CD8-positive, alpha-beta memory T cell (primary cell): ENCODE measurements around the gene UST. TPM values are rescaled to one million over a fixed set of nuclear protein-coding genes. Genes with fewer than 3 reads are reported as not detected.
"Not testable (repeated sequence)": the region's sequence is repeated elsewhere in the genome, so short reads cannot be mapped to it uniquely, and the experiment has no call there.

Experiments
- CTCF ChIA-PET: fragments of 350-600 bp; sonication (Branson Sonifier 250); formaldehyde crosslinking; loops from one replicate; lab custom pipeline; 2021; ENCODE audit warnings: antibody characterized with exemption; lab: Charles Lee
- POLR2A ChIA-PET: fragments of 350-600 bp; sonication (Branson Sonifier 250); formaldehyde crosslinking; loops from one replicate; lab custom pipeline; 2021; ENCODE audit warnings: antibody characterized with exemption; lab: Charles Lee
- DNase-seq, 5 donors: peaks; one replicate each; pipeline versions ENCODE4 v3.0.0 to v3.0.0-alpha.2; 2020 to 2022; ENCODE audit warnings: mixed read lengths in 1 of 5
- H3K27ac ChIP-seq: one replicate; pipeline ENCODE4 v1.7.0; 2013; ENCODE audit warnings: low read depth, mild to moderate bottlenecking, low read length, moderate library complexity
- H3K27me3 ChIP-seq: 2 replicates; pipeline ENCODE4 v1.7.0; 2013; ENCODE audit warnings: low read length, mild to moderate bottlenecking; ENCODE audit not compliant: insufficient read depth, poor library complexity, severe bottlenecking
- H3K36me3 ChIP-seq: 2 replicates; pipeline ENCODE4 v1.7.0; 2013; ENCODE audit warnings: mild to moderate bottlenecking, low read length, moderate library complexity; ENCODE audit not compliant: insufficient read depth
- H3K4me1 ChIP-seq: 2 replicates; pipeline ENCODE4 v1.7.0; 2013; ENCODE audit warnings: mild to moderate bottlenecking, low read length, moderate library complexity; ENCODE audit not compliant: insufficient read depth
- H3K4me3 ChIP-seq: 2 replicates; pipeline ENCODE4 v1.7.0; 2013; ENCODE audit warnings: mild to moderate bottlenecking, low read length
- H3K9me3 ChIP-seq: 2 replicates; pipeline ENCODE4 v1.7.0; 2013; ENCODE audit warnings: mild to moderate bottlenecking, low read length
- H3K27ac Mint-ChIP-seq, 8 donors: one replicate each; pipeline ENCODE4 v1.8.0; 2020 to 2021; ENCODE audit warnings: mixed read lengths in 8 of 8, mild to moderate bottlenecking in 6 of 8, inconsistent platforms in 3 of 8, moderate library complexity in 3 of 8
- H3K27me3 Mint-ChIP-seq, 2 donors: one replicate each; pipeline ENCODE4 v1.8.0; 2020 to 2021; ENCODE audit warnings: mixed read lengths in 2 of 2, mild to moderate bottlenecking in 1 of 2, moderate library complexity in 1 of 2
- H3K36me3 Mint-ChIP-seq, 3 donors: one replicate each; pipeline ENCODE4 v1.8.0; 2020 to 2021; ENCODE audit warnings: mixed read lengths in 3 of 3, inconsistent platforms in 1 of 3, mild to moderate bottlenecking in 1 of 3
- H3K4me1 Mint-ChIP-seq, 3 donors: one replicate each; pipeline ENCODE4 v1.8.0; 2020 to 2021; ENCODE audit warnings: mixed read lengths in 3 of 3, inconsistent platforms in 1 of 3, mild to moderate bottlenecking in 1 of 3
- H3K4me3 Mint-ChIP-seq, 7 donors: one replicate each; pipeline ENCODE4 v1.8.0; 2020 to 2021; ENCODE audit warnings: mixed read lengths in 7 of 7, mild to moderate bottlenecking in 6 of 7, moderate library complexity in 4 of 7, inconsistent platforms in 2 of 7
- H3K9me3 Mint-ChIP-seq, 5 donors: one replicate each; pipeline ENCODE4 v1.8.0; 2020 to 2022; ENCODE audit warnings: mixed read lengths in 5 of 5, mild to moderate bottlenecking in 3 of 5, moderate library complexity in 2 of 5, inconsistent platforms in 1 of 5
- polyA plus RNA-seq: library from polyadenylated mRNA; unstranded; fragments of 300-500 nt; fragmentation: Illumina TruSeq; gene quantifications from one replicate; pipeline ENCODE4 v1.2.3, GENCODE V29; 2021
- total RNA-seq, 2 experiments: library from RNA; stranded (reverse); gene quantifications; one replicate each; pipeline ENCODE4 v1.2.3, GENCODE V29; 2021

UST gene
- total and polyA plus RNA-seq, 3 experiments from 2014 or later = 2.4 to 7.8 (median 6.4) TPM

- H3K36me3 Mint-ChIP-seq = peaks cover 0 to 17% (median 3%) of the 10 kb centered on the region in 3 donors
- ChIA-PET CTCF (interaction anchor here (0.6 to 1.7 kb wide), 2 partner anchors 13 to 25 kb away, joined by 3 to 8 read pairs; no protein-coding TSS in a partner anchor), POLR2A (no interaction called here)
- no peak for DNase-seq
- no peaks in the 10 kb centered on the region for H3K27me3 ChIP-seq
- H3K27ac Mint-ChIP-seq = peak overlapping the region in 2 of 8 donors; percentile 6 to 64
- H3K9me3 Mint-ChIP-seq = no peaks in the 10 kb centered on the region
- no peak overlapping the region for H3K27ac ChIP-seq
- H3K36me3 ChIP-seq = no peaks in the 10 kb centered on the region
- H3K9me3 ChIP-seq = no peaks in the 10 kb centered on the region
- H3K4me3 Mint-ChIP-seq = no peak overlapping the region
- H3K4me3 ChIP-seq = no peak overlapping the region
- peaks cover 0 to 4% of the 10 kb centered on the region in 2 donors for H3K27me3 Mint-ChIP-seq
- H3K4me1 ChIP-seq = no peaks in the 10 kb centered on the region
- peaks cover 0 to 12% (median 6%) of the 10 kb centered on the region in 3 donors for H3K4me1 Mint-ChIP-seq
These were observed 224.4 kb downstream of the UST start for GRCh38 chr6:148971031-148971927.

GRCh38 chr6:148972481-148972880 is 225.7 kb downstream of the UST start:
- Mint-ChIP-seq H3K27ac (no peak overlapping the region), H3K27me3 (peaks cover 0 to 4% of the 10 kb centered on the region in 2 donors), H3K9me3 (no peaks in the 10 kb centered on the region), H3K4me3 (no peak overlapping the region), H3K4me1 (peaks cover 0 to 12% (median 6%) of the 10 kb centered on the region in 3 donors), H3K36me3 (peaks cover 0 to 13% (median 1%) of the 10 kb centered on the region in 3 donors)
- Histone ChIP-seq H3K27ac (no peak overlapping the region), H3K27me3 (no peaks in the 10 kb centered on the region), H3K4me3 (no peak overlapping the region), H3K36me3 (no peaks in the 10 kb centered on the region), H3K9me3 (no peaks in the 10 kb centered on the region), H3K4me1 (no peaks in the 10 kb centered on the region)
- CTCF ChIA-PET = interaction anchor here (1.7 kb wide), 1 partner anchor 14 kb away, joined by 8 read pairs; no protein-coding TSS in a partner anchor
- POLR2A ChIA-PET = interaction anchor here (0.5 to 0.6 kb wide), 2 partner anchors 33 to 512 kb away, joined by 3 to 5 read pairs; partner anchors contain the start of gene ZC3H12D
- DNase-seq = peak in 4 of 5 donors; percentile 3 to 62 (median 14)

- no peak for DNase-seq
- H3K27me3 ChIP-seq = no peaks in the 10 kb centered on the region
- H3K4me1 ChIP-seq = no peaks in the 10 kb centered on the region
- Mint-ChIP-seq H3K4me1 (peaks cover 0 to 12% (median 6%) of the 10 kb centered on the region in 3 donors), H3K27ac (no peak overlapping the region), H3K36me3 (peaks cover 1 to 9% (median 4%) of the 10 kb centered on the region in 3 donors), H3K27me3 (peaks cover 0 to 4% of the 10 kb centered on the region in 2 donors), H3K9me3 (no peaks in the 10 kb centered on the region), H3K4me3 (no peak overlapping the region)
- no peaks in the 10 kb centered on the region for H3K9me3 ChIP-seq
- no peak overlapping the region for H3K4me3 ChIP-seq
- ChIA-PET CTCF (no interaction called here), POLR2A (no interaction called here)
- H3K27ac ChIP-seq = no peak overlapping the region
- H3K36me3 ChIP-seq = no peaks in the 10 kb centered on the region
These were observed 226.8 kb downstream of the UST start for GRCh38 chr6:148973538-148974208.

GRCh38 chr6:148974351-148974750 is 227.5 kb downstream of the UST start:
- CTCF ChIA-PET = no interaction called here
- H3K9me3 Mint-ChIP-seq = no peaks in the 10 kb centered on the region
- POLR2A ChIA-PET = no interaction called here

GRCh38 chr6:148978298-148978697 is 231.5 kb downstream of the UST start:
- H3K4me1 ChIP-seq, H3K9me3 ChIP-seq, H3K27ac Mint-ChIP-seq, H3K36me3 ChIP-seq, H3K27me3 Mint-ChIP-seq, H3K4me1 Mint-ChIP-seq, H3K4me3 Mint-ChIP-seq, POLR2A ChIA-PET, H3K4me3 ChIP-seq, DNase-seq, H3K27me3 ChIP-seq, H3K27ac ChIP-seq, H3K9me3 Mint-ChIP-seq, CTCF ChIA-PET: not testable (repeated sequence)
- peaks cover 4 to 11% (median 5%) of the 10 kb centered on the region in 3 donors for H3K36me3 Mint-ChIP-seq

More at GRCh38 chr6:148974351-148974750, 227.5 kb downstream of the UST start:
- no peaks in the 10 kb centered on the region for H3K9me3 ChIP-seq
- H3K4me3 ChIP-seq = no peak overlapping the region
- no peak overlapping the region for H3K27ac ChIP-seq
- H3K36me3 ChIP-seq = no peaks in the 10 kb centered on the region
- H3K4me3 Mint-ChIP-seq = no peak overlapping the region
- no peak for DNase-seq
- H3K36me3 Mint-ChIP-seq = peaks cover 1 to 10% (median 4%) of the 10 kb centered on the region in 3 donors
- peaks cover 0 to 4% of the 10 kb centered on the region in 2 donors for H3K27me3 Mint-ChIP-seq
- H3K27ac Mint-ChIP-seq = no peak overlapping the region
- H3K27me3 ChIP-seq = no peaks in the 10 kb centered on the region
- H3K4me1 Mint-ChIP-seq = peaks cover 0 to 16% (median 6%) of the 10 kb centered on the region in 3 donors
- no peaks in the 10 kb centered on the region for H3K4me1 ChIP-seq

GRCh38 chr6:148979014-148979901 is 232.4 kb downstream of the UST start:
- Mint-ChIP-seq H3K9me3 (no peaks in the 10 kb centered on the region), H3K27me3 (no peaks in the 10 kb centered on the region), H3K4me1 (peaks cover 0 to 4% (median 0%) of the 10 kb centered on the region in 3 donors), H3K36me3 (peaks cover 4 to 8% (median 5%) of the 10 kb centered on the region in 3 donors), H3K27ac (no peak overlapping the region), H3K4me3 (no peak overlapping the region)
- Histone ChIP-seq H3K9me3 (no peaks in the 10 kb centered on the region), H3K4me3 (no peak overlapping the region), H3K36me3 (no peaks in the 10 kb centered on the region), H3K27me3 (no peaks in the 10 kb centered on the region), H3K27ac (no peak overlapping the region), H3K4me1 (no peaks in the 10 kb centered on the region)
- POLR2A ChIA-PET = no interaction called here
- DNase-seq = no peak
- CTCF ChIA-PET = interaction anchor here (1.1 kb wide), 1 partner anchor 21 kb away, joined by 3 read pairs; no protein-coding TSS in a partner anchor

GRCh38 chr6:148980234-148980633 is 233.4 kb downstream of the UST start:
- CTCF ChIA-PET = interaction anchor here (1.1 kb wide), 1 partner anchor 22 kb away, joined by 3 read pairs; no protein-coding TSS in a partner anchor
- H3K4me1 Mint-ChIP-seq = peaks cover 0 to 4% (median 0%) of the 10 kb centered on the region in 3 donors
- no peaks in the 10 kb centered on the region for H3K27me3 Mint-ChIP-seq
- peaks cover 7 to 12% (median 9%) of the 10 kb centered on the region in 3 donors for H3K36me3 Mint-ChIP-seq
- H3K27me3 ChIP-seq = no peaks in the 10 kb centered on the region
- DNase-seq = no peak
- no peaks in the 10 kb centered on the region for H3K4me1 ChIP-seq
- H3K4me3 ChIP-seq = no peak overlapping the region
- H3K36me3 ChIP-seq = no peaks in the 10 kb centered on the region
- no peaks in the 10 kb centered on the region for H3K9me3 ChIP-seq
- no peak overlapping the region for H3K27ac ChIP-seq
- H3K27ac Mint-ChIP-seq = peak overlapping the region in 1 of 8 donors; percentile 50
- no peak overlapping the region for H3K4me3 Mint-ChIP-seq
- H3K9me3 Mint-ChIP-seq = no peaks in the 10 kb centered on the region
- POLR2A ChIA-PET = no interaction called here
